GM21526 (cell line): Measurements from ENCODE around the gene BRICD5.

Experiments
- ATAC-seq: cut with Tn5 transposase; IDR thresholded peaks from one replicate; pipeline ENCODE4 v1.9.1; 2021; ENCODE audit warnings: moderate library complexity; ENCODE audit not compliant: unreplicated experiment, low FRiP score

The BRICD5 gene

DNA sequence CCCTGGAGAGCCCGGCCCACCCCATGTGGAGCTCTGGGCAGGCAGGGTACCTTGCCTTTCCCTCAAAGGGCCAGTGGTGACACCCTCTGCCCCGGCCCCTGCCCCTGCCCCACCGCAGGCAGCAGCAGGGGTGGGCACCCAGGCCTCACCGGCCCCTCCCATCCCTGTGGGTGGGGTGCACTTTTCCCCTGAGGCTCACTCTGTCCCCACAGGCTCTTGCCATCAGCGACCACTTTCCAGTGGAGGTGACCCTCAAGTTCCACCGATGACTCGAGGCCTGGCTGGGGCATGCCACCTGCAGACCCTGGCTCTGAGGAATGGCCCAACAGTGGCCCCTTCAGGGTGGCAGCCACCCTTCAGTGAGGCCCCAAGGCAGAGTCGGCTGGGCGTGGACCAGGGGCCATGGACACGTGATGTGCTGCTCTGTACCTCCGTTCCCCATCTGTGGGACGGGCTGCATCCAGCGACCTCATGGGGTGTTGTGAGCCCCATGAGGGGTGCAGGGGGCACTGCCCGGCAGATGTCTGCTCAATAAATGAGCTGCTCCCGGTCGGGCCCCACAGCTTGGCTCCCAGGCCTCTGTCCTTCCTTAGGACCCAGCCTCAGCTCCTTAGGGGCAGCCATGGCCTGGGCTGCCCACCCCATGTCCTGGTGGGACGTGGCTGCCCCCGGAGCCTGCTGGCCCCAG, 27.6 kb upstream of the BRICD5 start:
- no peak for ATAC-seq

DNA sequence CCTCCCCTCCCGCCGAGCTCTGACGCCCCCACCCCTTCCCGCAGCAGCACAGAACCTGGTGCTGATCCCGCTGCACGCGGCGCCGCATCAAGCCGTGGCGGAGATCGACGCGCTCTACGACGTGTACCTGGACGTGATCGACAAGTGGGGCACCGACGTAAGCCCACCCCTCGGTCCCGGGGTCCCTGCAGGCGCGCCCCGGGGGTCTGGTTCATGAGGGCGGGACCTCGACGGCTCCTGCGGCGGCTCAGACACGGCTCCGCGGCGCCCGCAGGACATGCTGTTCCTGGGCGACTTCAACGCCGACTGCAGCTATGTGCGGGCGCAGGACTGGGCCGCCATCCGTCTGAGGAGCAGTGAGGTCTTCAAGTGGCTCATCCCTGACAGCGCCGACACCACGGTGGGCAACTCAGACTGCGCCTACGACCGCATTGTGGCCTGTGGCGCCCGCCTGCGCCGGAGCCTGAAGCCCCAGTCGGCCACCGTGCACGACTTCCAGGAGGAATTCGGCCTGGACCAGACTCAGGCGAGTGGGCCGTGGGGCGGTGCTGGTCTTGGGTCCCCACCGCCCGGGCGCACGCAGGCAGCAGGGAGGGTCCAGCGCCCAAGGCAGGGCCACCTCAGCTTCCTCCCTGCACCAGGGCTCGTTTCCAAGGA, 27.0 kb upstream of the BRICD5 start:
- no peak for ATAC-seq

DNA sequence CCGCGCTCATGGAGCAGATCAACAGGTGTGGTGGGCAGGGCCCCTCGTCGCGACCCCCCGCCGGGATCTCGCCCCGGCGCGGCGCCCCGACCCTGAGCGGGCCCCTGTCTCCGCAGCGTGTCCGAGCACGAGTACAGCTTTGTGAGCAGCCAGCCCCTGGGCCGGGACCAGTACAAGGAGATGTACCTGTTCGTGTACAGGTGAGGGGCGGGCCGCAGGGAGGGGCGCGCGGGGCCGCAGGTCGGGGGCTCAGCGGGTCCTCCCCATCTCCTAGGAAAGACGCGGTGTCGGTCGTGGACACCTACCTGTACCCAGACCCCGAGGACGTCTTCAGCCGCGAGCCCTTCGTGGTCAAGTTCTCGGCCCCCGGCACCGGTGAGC, 26.4 kb upstream of the BRICD5 start:
- no peak for ATAC-seq

DNA sequence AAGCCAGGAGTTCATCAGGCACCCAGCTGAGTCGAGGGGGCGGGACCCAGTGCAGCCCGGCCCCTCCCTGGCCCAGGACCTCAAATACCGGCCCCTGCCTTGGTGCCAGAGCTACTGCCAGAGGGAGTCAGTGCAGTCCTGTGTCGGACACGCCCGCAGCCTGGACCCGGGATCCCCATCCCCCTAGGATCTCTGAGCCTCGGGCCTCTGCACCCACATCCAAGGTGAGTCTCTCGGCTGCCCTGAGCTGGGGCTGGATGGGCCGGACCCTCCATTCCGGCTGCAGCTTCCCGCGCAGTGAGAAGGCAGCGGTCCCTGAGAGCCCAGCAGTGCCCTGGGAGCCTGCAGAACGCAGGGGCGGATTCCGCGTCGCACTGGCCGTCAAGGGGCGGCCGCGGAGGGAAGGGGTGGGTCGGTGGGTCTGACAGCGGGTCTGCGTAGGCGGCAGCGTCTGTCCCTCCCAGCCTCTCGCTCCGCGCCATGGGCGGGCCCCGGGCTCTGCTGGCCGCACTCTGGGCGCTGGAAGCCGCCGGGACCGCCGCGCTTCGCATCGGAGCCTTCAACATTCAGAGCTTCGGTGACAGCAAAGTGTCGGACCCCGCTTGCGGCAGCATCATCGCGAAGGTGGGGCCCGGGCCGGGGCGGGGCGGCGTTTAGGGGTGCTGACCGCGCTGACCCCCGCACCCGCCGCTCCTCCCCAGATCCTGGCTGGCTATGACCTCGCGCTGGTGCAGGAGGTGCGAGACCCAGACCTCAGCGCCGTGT, 25.9 kb upstream of the BRICD5 start, which contains the start of gene DNASE1L2:
TSS of gene DNASE1L2 (plus strand) at position 108 of the 765 bp plus-strand sequence. CDS start at position 481, 373 bp downstream.
- ATAC-seq, result no peak

DNA sequence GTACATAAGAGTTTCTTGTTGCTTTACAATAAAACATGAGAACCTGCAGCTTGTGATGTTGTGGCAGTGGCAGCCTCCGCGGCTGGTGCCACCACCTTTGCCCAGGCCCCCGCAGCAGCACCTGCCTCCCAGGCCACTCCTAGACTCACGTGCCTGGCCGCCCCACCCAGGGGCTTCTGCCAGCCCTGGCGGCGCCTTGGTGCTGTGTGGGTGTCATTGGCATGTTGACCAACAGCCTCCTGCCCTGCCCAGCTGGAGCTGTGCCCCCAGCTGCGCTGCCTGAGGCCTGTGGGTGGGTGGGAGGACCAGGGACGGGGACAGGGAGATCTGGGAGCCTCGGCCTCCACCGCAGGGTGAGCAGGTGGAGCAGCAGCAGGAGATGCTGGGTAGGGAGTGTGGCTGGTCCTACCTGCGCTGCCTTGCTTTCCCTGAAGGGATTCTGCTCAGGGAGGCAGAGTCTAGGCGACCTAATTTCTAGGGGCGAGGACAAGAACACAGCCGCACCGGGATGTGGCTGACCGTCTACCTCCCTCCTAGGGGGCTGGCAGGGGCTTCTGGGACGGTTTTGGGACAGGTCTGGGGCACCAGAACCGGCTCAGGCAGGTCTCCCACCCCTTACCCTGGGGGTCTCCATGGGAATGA, 25.2 kb upstream of the BRICD5 start:
- no peak for ATAC-seq

DNA sequence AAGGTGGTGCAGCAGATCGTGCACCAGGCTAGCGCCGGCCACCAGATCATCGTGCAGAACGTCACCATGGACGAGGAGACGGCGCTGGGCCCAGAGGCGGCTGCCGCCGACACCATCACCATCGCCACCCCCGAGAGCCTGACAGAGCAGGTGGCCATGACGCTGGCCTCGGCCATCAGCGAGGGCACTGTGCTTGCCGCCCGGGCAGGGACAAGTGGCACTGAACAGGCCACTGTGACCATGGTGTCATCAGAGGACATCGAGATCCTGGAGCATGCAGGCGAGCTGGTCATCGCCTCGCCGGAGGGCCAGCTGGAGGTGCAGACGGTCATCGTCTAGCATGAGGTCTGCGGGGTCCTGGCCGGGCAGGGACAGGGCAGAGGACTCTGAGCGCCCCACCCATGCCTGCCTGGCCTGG, 24.6 kb upstream of the BRICD5 start:
- no peak for ATAC-seq

DNA sequence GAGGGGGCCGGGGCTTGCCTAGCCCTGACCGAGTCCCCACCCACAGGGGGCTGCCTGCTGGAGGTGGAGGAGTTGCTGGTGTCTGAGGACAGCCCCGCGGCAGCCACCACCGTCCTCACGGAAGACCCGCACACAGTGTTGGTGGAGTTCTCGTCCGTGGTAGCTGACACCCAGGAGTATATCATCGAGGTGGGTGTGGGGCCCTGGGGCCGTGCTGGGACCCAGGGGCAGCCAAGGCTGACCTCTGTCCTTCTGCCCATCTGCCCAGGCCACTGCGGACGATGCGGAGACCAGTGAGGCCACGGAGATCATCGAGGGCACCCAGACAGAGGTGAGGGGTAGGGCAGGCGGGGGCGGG, 24.1 kb upstream of the BRICD5 start:
- ATAC-seq, result no peak

DNA sequence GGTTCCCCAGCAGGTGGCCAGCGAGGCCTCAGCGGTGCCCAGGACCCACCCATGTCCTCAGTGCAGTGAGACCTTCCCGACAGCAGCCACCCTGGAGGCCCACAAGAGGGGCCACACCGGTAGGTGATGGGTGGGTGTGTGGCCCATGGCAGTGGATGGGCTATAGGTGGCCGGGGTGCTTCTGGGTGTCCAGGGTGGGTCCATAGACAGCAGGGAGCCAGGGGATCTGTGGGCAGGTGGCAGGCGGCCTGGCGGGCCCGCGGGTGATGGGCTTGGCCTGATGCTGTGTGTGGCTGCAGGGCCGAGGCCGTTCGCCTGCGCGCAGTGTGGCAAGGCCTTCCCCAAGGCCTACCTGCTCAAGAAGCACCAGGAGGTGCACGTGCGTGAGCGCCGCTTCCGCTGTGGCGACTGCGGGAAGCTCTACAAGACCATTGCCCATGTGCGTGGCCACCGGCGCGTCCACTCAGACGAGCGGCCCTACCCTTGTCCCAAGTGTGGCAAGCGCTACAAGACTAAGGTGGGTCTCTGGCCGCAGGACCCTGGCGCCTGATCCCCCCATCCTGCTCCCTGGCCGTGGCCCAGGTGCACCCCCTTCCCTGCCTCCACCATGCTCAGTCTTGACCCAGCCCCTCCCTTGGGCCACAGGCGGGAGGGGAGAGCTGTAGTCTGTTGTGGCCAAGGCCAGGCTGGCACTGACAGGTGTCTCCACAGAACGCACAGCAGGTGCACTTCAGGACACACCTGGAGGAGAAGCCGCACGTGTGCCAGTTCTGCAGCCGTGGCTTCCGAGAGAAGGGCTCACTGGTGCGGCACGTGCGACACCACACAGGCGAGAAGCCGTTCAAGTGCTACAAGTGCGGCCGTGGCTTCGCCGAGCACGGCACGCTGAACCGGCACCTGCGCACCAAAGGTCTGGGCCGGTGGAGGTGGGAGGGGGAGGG, 23.5 kb upstream of the BRICD5 start:
- ATAC-seq, result no peak

DNA sequence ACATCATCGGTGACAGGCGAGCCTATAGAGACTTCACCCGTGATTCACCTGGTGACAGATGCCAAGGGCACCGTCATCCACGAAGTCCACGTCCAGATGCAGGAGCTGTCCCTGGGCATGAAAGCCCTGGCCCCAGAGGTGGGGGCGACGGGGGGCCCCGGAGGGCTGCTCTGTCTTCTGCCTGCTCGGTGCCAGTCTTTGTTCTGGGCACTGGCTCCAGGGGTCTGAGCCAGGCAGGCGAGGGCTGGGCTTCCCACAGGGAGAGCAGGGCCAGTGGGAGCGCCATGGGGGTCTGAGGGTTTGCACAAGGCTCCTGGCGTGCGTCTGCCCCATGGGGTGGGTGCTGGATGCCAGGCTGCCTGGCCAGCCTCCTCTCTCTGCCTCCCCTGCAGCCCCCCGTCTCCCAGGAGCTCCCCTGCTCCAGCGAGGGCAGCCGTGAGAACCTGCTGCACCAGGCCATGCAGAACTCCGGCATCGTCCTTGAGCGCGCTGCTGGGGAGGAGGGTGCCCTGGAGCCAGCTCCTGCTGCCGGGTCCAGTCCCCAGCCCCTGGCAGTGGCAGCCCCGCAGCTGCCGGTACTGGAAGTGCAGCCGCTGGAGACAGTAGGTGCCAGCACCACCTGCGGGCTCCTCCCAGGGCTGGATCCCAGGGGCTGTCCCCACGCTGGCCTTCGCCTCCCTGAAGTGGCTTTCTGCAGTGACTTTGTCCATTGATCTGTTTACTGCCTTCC, 22.5 kb upstream of the BRICD5 start:
- no peak for ATAC-seq

DNA sequence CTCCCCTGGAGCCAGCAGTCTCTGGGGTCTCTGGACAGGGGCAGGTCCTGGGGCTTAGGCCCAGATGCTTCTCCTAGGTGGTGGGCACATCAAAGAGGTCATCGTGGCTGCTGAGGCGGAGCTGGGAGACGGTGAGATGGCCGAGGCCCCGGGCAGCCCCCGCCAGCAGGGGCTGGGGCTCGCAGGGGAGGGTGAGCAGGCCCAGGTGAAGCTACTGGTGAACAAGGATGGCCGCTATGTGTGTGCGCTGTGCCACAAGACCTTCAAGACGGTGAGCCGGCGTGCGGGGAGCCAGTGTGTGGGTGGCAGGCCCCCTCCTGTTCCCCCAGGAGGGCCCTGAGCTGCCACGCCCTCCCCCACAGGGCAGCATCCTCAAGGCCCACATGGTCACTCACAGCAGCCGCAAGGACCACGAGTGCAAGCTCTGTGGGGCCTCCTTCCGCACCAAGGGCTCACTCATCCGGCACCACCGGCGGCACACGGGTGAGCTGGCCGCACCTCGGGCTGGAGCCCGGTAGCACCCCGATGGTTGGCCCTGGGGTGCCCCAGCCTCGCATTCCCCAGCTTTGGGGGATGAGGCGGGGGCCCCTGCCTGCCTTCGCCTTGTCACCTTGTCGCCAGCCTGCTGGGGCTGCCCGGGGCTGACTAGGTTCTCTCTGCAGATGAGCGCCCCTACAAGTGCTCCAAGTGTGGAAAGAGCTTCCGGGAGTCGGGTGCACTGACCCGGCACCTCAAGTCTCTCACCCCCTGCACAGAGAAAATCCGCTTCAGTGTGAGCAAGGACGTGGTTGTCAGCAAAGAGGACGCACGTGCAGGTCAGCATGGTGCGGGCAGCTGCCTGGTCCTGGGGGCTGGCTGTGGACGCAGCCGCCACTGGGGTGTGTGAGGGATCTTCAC, 21.7 kb upstream of the BRICD5 start:
- no peak for ATAC-seq

DNA sequence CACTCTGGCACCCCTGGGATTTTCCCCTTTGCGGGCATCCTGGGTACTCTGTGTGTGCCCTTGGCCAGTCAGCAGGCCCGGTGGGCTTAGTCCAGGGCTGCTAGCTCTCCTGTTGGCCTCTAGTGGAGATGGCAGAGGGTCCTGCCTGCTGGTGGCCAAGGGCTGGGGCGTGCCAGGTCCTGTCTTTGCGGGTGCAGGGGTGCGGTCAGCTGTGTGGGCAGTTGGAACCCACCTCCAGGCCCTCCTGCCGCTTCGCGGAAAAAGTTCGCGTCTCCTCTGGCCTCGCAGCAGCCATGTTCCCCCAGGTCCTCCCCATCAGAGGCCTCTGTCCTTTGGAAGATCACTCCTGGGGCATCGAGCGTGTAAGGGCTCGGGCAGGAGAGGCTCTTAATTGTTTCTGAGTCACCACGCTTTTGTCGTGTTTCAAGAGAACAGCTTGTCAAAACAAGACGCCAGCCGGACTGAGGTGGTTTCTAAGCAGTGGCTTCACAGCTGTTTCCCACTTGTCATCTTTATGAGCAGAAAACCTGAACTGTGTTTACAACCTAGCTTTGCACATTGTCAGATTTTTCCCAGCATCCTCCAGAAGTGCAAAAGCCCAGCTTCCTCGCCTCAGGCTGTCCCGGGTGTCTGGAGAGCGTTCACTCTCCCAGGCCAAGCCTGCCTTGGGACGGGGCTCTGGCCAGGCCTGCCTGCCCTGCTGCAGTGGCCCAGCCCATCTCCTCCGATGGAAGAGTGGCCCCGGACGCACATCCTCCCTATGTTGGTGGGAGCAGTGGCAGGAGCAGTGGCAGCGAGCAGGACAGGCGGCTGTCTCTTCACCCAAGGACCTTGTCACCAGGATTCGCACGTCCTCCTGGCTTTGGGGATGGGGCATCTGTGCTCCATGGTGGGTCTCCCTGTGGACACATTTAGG, 20.6 kb upstream of the BRICD5 start:
- no peak for ATAC-seq

DNA sequence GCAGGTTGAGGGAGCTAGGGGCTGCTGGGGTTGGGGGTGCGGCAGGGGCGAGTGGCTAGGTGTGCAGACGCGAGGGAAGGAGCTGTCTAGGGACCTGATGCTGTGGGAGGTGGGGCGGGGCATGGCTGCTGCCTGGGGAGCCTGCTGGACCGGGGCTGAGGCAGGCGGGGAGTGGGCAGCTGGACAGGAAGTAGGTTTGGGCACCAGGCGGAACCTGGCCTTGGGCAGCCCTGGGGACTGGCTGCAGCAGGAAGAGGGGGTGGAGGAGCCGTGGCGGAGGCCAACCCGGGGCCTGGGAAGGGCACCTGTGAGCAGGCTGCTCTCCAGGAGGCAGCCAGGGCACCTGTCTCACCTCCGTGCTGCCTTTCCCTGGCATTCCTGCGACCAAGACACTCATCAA, 19.7 kb upstream of the BRICD5 start:
- ATAC-seq, result no peak

DNA sequence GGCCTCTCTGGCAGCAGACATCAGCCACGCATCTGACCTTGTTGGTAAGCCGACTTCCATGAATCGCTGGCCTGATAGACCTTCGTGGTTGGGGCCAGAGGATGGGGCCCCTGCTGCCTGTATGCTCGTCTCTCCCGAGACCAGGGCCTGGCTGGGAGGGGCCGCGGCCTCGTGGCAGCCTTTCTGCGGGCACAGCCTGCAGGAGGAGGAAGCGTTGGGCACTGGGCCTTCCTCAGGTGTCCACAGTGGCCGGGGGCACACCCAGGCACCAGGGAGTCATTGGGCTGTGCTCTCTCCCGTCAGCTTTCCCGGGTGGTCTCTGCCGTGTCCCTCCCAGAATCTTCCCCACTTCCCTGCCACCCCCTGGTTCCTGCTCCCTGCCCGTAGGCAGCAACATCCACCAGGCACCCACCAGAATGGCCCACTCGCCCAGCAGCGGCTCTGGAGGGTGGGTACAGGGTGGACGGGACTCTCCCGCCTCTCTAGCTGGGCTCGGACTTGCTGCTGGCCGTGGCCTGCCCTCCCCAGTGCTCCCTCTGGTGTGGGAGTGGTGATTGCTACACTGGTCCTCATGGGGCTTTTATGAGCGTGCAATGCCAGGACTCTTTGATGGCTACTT, 19.1 kb upstream of the BRICD5 start:
- no peak for ATAC-seq

DNA sequence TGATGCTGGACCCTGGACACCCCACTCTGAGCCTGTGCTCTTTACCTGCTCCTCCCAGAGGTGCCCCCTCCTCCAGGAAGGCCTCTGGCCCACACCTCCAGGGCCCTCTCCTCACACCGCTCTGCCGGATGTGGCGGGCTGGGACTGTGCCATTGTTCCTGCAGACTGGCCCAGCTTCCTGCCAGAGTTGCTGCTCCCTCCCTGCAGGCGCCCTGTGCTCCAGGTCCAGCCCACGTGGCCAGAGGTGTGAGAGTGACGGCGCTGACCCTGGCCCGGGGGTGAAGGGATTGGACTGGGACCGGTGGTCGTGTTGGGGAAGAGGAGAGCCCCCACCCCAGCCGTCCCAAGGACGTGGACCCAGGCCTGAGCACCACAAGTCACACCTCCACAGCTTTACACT, 18.4 kb upstream of the BRICD5 start:
- no peak for ATAC-seq

DNA sequence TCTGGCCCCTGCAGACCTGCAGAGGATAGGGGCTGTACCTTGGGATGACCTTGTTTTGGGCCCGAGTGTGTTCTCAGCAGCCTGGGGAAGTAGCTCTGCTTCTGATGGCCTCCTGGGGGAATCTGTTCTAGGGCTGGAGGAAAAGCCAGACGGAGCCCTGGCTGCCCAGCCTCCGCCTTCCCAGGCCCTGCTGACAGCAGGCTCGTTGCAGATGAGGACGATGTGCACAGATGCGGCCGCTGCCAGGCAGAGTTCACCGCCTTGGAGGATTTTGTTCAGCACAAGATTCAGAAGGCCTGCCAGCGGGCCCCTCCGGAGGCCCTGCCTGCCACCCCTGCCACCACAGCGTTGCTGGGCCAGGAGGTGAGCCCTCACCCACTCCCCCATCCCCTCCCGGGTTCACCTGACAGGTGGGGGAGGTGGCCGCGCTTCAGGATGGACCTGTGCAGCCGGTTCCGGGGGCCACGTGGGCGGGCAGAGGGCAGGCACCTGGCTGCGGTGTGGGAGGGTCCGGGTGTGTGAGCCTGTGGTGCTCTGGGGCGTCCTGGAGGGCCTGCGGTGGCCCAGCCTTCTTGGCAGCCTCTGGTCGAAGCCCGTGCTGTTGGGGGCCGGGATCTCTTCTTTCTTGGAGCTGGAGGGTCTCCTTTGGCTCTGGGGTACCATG, 17.6 kb upstream of the BRICD5 start:
- no peak for ATAC-seq

DNA sequence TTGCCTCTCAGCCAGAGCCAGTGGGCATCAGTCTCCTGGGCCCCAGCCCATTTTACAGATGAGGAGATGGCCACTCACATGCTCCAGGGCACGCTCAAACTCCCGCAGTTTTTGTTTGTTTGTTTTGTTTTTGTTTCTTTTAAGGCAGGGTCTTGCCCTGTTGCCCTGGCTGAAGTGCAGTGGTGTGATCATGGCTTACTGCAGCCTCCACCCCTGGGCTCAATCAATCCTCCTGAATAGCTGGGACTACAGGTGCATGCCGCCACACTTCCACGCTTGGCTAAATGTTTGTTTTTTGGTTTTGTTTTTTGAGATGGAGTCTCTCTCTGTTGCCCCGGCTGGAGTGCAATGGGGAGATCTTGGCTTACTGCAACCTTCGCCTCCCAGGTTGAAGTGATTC, 16.3 kb upstream of the BRICD5 start:
- ATAC-seq, result no peak
